ENCODE results near the gene CDPF1. TPM values are rescaled to one million over a fixed set of nuclear protein-coding genes. Genes with fewer than 3 reads are reported as not detected.

CDPF1 gene
- total and polyA plus RNA-seq, 2 of the 4 experiments (the other 2 are of a cell fraction) = 11.5 to 14.5 TPM

DNA sequence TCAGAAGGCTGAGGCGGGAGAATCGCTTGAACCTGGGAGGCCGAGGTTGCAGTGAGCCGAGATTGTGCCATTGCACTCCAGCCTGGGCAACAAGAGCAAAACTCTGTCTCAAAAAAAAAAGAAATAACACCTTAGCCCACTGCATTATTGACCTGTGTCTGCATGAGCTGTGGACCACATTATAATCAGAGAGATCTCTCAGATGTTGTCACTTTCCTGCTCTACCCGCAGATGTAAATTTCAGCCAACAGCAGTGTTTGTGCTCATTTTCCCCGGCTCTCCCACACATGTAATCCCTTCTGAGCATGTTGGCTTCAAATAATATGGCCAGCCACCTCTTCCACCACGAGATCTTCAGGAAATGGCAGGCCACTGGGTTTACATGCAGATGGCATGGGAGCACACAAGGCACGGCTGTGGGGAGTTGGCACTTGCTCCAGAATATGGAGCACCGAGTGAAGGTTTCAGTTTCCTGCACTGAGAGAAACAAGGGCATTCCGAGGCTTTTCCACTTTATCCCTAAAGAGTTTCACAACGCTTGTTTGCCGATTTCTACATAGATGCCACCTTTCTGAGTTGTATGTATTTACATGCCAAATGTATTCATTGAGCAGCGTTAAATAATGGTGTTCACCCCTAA lies 19.7 kb downstream of the CDPF1 start:
- no peak overlapping the region for H2AK5ac ChIP-seq (ENCODE audit: low read depth, low read length)
- H3K23ac ChIP-seq (ENCODE audit: low read depth, low read length) = no peak overlapping the region
- no peak overlapping the region for H4K5ac ChIP-seq (ENCODE audit: low read depth, low read length)
- H3K14ac ChIP-seq (replicated peaks; ENCODE audit: low read depth, low read length) = no peak overlapping the region
- no peak for ATAC-seq (ENCODE audit: low read depth)
- WGBS, 2 experiments (ENCODE audit: extremely low coverage in 2 of 2, insufficient read length in 1 of 2) = no CpG with 5 or more reads among the region's 13 CpGs
- no peaks in the 10 kb centered on the region for H3K79me1 ChIP-seq (ENCODE audit: low read depth in 1 of 2, low read length in 2 of 2)
- H3K4me1 ChIP-seq (ENCODE audit: control insufficient read depth, insufficient read depth, low read length) = peaks cover 3% of the 10 kb centered on the region; the same call in 1 of the 2 replicates
- H4K91ac ChIP-seq (ENCODE audit: insufficient read depth, low read depth, low read length) = no peak overlapping the region
- in situ Hi-C loops (cut with MboI; ENCODE audit: low sequenced_read_pairs) = no loop called here
- no peak overlapping the region for H2AK9ac ChIP-seq (replicated peaks; ENCODE audit: low read depth, low read length, poor library complexity)
- H2BK15ac ChIP-seq (ENCODE audit: low read depth, low read length) = no peak overlapping the region
- H3K4me2 ChIP-seq (ENCODE audit: low read depth, low read length) = no peak overlapping the region
- BruUV-seq (replicated peaks) = no TSS peak
- no peaks in the 10 kb centered on the region for H3K27me3 ChIP-seq (ENCODE audit: control insufficient read depth, insufficient read depth, low read length)
- H3K9me3 ChIP-seq (ENCODE audit: control insufficient read depth, insufficient read depth, low read length) = no peaks in the 10 kb centered on the region
- no peak overlapping the region for H3K27ac ChIP-seq (ENCODE audit: insufficient read depth, low read length)
- POLR2A ChIA-PET (ENCODE audit: unreplicated experiment) = no interaction called here
- CTCF ChIA-PET = interaction anchor here (0.8 kb wide), 1 partner anchor 67 kb away, joined by 4 read pairs; no protein-coding TSS in a partner anchor
- no peak overlapping the region for H3K4me3 ChIP-seq (ENCODE audit: insufficient read depth, low read depth, low read length)
- peaks cover 3% of the 10 kb centered on the region; the same call in 1 of the 2 replicates for H4K20me1 ChIP-seq (ENCODE audit: insufficient read depth, low read length)
- H4K8ac ChIP-seq (ENCODE audit: low read depth in 2 of 2, low read length in 2 of 2) = no peak overlapping the region
- H3K36me3 ChIP-seq (ENCODE audit: control insufficient read depth, insufficient read depth, low read length) = peaks cover 12% of the 10 kb centered on the region
- H3K4ac ChIP-seq (ENCODE audit: low read depth, low read length) = no peak overlapping the region
- no peak overlapping the region for H3K9ac ChIP-seq (ENCODE audit: low read depth, low read length)
- no peak overlapping the region for H3K18ac ChIP-seq (ENCODE audit: low read depth, low read length)
- no peak overlapping the region for H2BK120ac ChIP-seq (ENCODE audit: low read depth, low read length)
- H2BK20ac ChIP-seq (ENCODE audit: low read depth, low read length) = no peak overlapping the region
- dilution Hi-C loops (cut with HindIII; ENCODE audit: low sequenced_read_pairs, unreplicated experiment) = no loop called here
- H3K9me1 ChIP-seq (ENCODE audit: insufficient read depth, low read length) = peaks cover 19% of the 10 kb centered on the region
- intact Hi-C loops (cut with micrococcal nuclease) = no loop called here
- no peak overlapping the region for H2AFZ ChIP-seq (replicated peaks; ENCODE audit: low read length, poor library complexity)
- DNase-seq = no peak
- TF ChIP-seq, protein P1, sequence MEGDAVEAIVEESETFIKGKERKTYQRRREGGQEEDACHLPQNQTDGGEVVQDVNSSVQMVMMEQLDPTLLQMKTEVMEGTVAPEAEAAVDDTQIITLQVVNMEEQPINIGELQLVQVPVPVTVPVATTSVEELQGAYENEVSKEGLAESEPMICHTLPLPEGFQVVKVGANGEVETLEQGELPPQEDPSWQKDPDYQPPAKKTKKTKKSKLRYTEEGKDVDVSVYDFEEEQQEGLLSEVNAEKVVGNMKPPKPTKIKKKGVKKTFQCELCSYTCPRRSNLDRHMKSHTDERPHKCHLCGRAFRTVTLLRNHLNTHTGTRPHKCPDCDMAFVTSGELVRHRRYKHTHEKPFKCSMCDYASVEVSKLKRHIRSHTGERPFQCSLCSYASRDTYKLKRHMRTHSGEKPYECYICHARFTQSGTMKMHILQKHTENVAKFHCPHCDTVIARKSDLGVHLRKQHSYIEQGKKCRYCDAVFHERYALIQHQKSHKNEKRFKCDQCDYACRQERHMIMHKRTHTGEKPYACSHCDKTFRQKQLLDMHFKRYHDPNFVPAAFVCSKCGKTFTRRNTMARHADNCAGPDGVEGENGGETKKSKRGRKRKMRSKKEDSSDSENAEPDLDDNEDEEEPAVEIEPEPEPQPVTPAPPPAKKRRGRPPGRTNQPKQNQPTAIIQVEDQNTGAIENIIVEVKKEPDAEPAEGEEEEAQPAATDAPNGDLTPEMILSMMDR (conservative IDR thresholded peaks at IDR 0.05; ENCODE audit: low read depth, low read length) = no peak
- TF ChIP-seq SMC3 (IDR thresholded peaks at IDR 0.05; ENCODE audit: low read depth, low read length) (no peak), MXI1 (IDR thresholded peaks at IDR 0.05; ENCODE audit: borderline replicate concordance, low read depth, low read length) (no peak), MAZ (IDR thresholded peaks at IDR 0.05; ENCODE audit: borderline replicate concordance, low read depth, low read length) (no peak), MAFK (IDR thresholded peaks at IDR 0.05; ENCODE audit: low read depth, low read length) (no peak), CHD1 (IDR thresholded peaks at IDR 0.05; ENCODE audit: low read depth, low read length) (no peak), FOS (IDR thresholded peaks at IDR 0.05; ENCODE audit: low read depth, low read length) (no peak), RAD21 (IDR thresholded peaks at IDR 0.05; ENCODE audit: low read length) (no peak), BHLHE40 (IDR thresholded peaks at IDR 0.05; ENCODE audit: low read depth, low read length) (no peak), CEBPB (IDR thresholded peaks at IDR 0.05; ENCODE audit: low read depth, low read length) (no peak), RCOR1 (IDR thresholded peaks at IDR 0.05; ENCODE audit: insufficient replicate concordance, low read length) (no peak), RFX5 (IDR thresholded peaks at IDR 0.05; ENCODE audit: low read depth, low read length) (no peak), POLR2A (IDR thresholded peaks at IDR 0.05; ENCODE audit: low read depth, low read length) (no peak), NFE2L2 (IDR thresholded peaks at IDR 0.05; ENCODE audit: low read depth, low read length) (no peak)
- TF ChIP-seq, protein P2, sequence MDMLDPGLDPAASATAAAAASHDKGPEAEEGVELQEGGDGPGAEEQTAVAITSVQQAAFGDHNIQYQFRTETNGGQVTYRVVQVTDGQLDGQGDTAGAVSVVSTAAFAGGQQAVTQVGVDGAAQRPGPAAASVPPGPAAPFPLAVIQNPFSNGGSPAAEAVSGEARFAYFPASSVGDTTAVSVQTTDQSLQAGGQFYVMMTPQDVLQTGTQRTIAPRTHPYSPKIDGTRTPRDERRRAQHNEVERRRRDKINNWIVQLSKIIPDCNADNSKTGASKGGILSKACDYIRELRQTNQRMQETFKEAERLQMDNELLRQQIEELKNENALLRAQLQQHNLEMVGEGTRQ (IDR thresholded peaks at IDR 0.05; ENCODE audit: low read depth, low read length) = no peak
- H3K56ac ChIP-seq (ENCODE audit: extremely low read depth, insufficient read depth, low read length) = no peak overlapping the region
- no peak overlapping the region for H2BK5ac ChIP-seq (ENCODE audit: low read depth, low read length, poor library complexity, severe bottlenecking)
